DMS 273 treated with DMSO at 0.1 percent for 48 hours (cell line): ENCODE data around the gene BIRC6.
"Not testable (repeated sequence)": the region's sequence is repeated elsewhere in the genome, so short reads cannot be mapped to it uniquely, and the experiment has no call there.

Experiments used
- DNase-seq: peaks from one replicate; lab custom pipeline; 2025; lab: John Stamatoyannopoulos, UW

BIRC6 gene

GRCh38 chr2:32614084-32614483 lies 257.3 kb downstream of the BIRC6 start:
- no peak for DNase-seq

- DNase-seq, result no peak
Observed at GRCh38 chr2:32617599-32618189, 260.9 kb downstream of the BIRC6 start.

- DNase-seq, result no peak
Observed at GRCh38 chr2:32622570-32623310, 265.9 kb downstream of the BIRC6 start.

GRCh38 chr2:32623311-32623706 lies 266.5 kb downstream of the BIRC6 start:
- DNase-seq, result no peak

GRCh38 chr2:32624812-32625211 lies 268.0 kb downstream of the BIRC6 start:
- no peak for DNase-seq

GRCh38 chr2:32626639-32627221 lies 269.9 kb downstream of the BIRC6 start:
- no peak for DNase-seq

GRCh38 chr2:32627441-32627813 lies 270.6 kb downstream of the BIRC6 start:
- DNase-seq, result no peak

GRCh38 chr2:32627814-32628579 lies 271.2 kb downstream of the BIRC6 start, which contains the start of gene TTC27:
TSS of gene TTC27 (plus strand) at chr2:32628050. CDS start at chr2:32628293, 243 bp downstream.
- DNase-seq, result peak; percentile 93

- DNase-seq, result no peak
Observed at GRCh38 chr2:32632089-32632488, 275.3 kb downstream of the BIRC6 start.

GRCh38 chr2:32633040-32633439 lies 276.2 kb downstream of the BIRC6 start:
- no peak for DNase-seq

- DNase-seq, result not testable (repeated sequence)
Observed at GRCh38 chr2:32638548-32638947, 281.7 kb downstream of the BIRC6 start.

- no peak for DNase-seq
Observed at GRCh38 chr2:32641180-32641579, 284.4 kb downstream of the BIRC6 start.

- DNase-seq, result no peak
Observed at GRCh38 chr2:32647180-32647651, 290.4 kb downstream of the BIRC6 start.

- DNase-seq, result no peak
Observed at GRCh38 chr2:32652555-32653209, 295.9 kb downstream of the BIRC6 start.

GRCh38 chr2:32656069-32656468 lies 299.2 kb downstream of the BIRC6 start:
- no peak for DNase-seq

GRCh38 chr2:32663864-32664263 lies 307.0 kb downstream of the BIRC6 start:
- DNase-seq, result no peak

GRCh38 chr2:32666704-32667103 lies 309.9 kb downstream of the BIRC6 start:
- no peak for DNase-seq

GRCh38 chr2:32668254-32668653 lies 311.4 kb downstream of the BIRC6 start:
- DNase-seq, result no peak
